HepG2 (cell line): ENCODE results near the gene ADIPOR2. TPM values are rescaled to one million over a fixed set of nuclear protein-coding genes. Genes with fewer than 3 reads are reported as not detected.

ENCODE experiments used
- CBX1 ChIP-seq: IDR thresholded peaks from one replicate; pipeline ENCODE4 v1.6.1; 2016; ENCODE audit warnings: antibody characterized with exemption, low read depth
- CREM ChIP-seq, 2 experiments: sonication (generic) in 1 of 2; formaldehyde crosslinking in 1 of 2; IDR thresholded peaks; 2 replicates each; pipeline versions ENCODE4 v1.4.0 to v1.6.1; 2016 to 2020; ENCODE audit warnings: antibody characterized with exemption in 1 of 2, mild to moderate bottlenecking in 1 of 2, missing genetic modification reagents in 1 of 2
- DMTF1 ChIP-seq: sonication (generic); formaldehyde crosslinking; IDR thresholded peaks from 2 replicates; pipeline ENCODE4 v1.4.0; 2020; ENCODE audit warnings: mild to moderate bottlenecking, missing genetic modification reagents
- EHMT2 ChIP-seq: fragments of 200-600 bp; sonication (generic); IDR thresholded peaks from 2 replicates; pipeline ENCODE4 v1.7.0; 2017; ENCODE audit warnings: antibody characterized with exemption, low read depth, low read length, borderline replicate concordance
- ISX ChIP-seq: sonication (generic); formaldehyde crosslinking; conservative IDR thresholded peaks from 2 replicates; pipeline ENCODE4 v1.5.0; 2020; ENCODE audit warnings: missing genetic modification reagents
- NFKBIZ ChIP-seq: IDR thresholded peaks from 2 replicates; pipeline ENCODE4 v1.6.1; 2018; ENCODE audit warnings: missing genetic modification reagents, missing compliant biosample characterization
- NFYB ChIP-seq: sonication (generic); formaldehyde crosslinking; IDR thresholded peaks from 2 replicates; pipeline ENCODE4 v1.4.0; 2020; ENCODE audit warnings: missing genetic modification reagents
- RFX1 ChIP-seq: fragments of 450-650 bp; IDR thresholded peaks from 2 replicates; pipeline ENCODE4 v1.6.1; 2017
- SIN3A ChIP-seq: IDR thresholded peaks from 2 replicates; pipeline ENCODE4 v1.6.1; 2011; ENCODE audit warnings: low read depth, mild to moderate bottlenecking, control low read depth, low read length, borderline replicate concordance
- TCF7 ChIP-seq: sonication (generic); IDR thresholded peaks from 2 replicates; pipeline ENCODE4 v1.6.1; 2016; ENCODE audit warnings: antibody characterized with exemption, low read depth
- ZBTB34 ChIP-seq: sonication (generic); formaldehyde crosslinking; IDR thresholded peaks from 2 replicates; pipeline ENCODE4 v1.8.0; 2022; ENCODE audit warnings: mild to moderate bottlenecking, missing genetic modification reagents
- ZC3H4 ChIP-seq: sonication (generic); formaldehyde crosslinking; IDR thresholded peaks from 2 replicates; pipeline ENCODE4 v1.4.0; 2020; ENCODE audit warnings: missing genetic modification reagents, borderline replicate concordance
- ZNF3 ChIP-seq: IDR thresholded peaks from 2 replicates; pipeline ENCODE4 v1.7.0; 2017; ENCODE audit warnings: inconsistent platforms
- ZNF30 ChIP-seq: sonication (generic); formaldehyde crosslinking; IDR thresholded peaks from 2 replicates; pipeline ENCODE4 v1.5.0; 2020; ENCODE audit warnings: mild to moderate bottlenecking, missing genetic modification reagents
- ZNF354B ChIP-seq: sonication (generic); formaldehyde crosslinking; IDR thresholded peaks from 2 replicates; pipeline ENCODE4 v1.8.0; 2022; ENCODE audit warnings: mild to moderate bottlenecking, missing genetic modification reagents
- ZNF660 ChIP-seq: sonication (generic); formaldehyde crosslinking; IDR thresholded peaks from 2 replicates; pipeline ENCODE4 v1.5.1; 2020; ENCODE audit warnings: mild to moderate bottlenecking, low read depth, missing genetic modification reagents, borderline replicate concordance
- ZNF775 ChIP-seq: sonication (generic); formaldehyde crosslinking; IDR thresholded peaks from 2 replicates; pipeline ENCODE4 v1.4.0; 2020; ENCODE audit warnings: missing genetic modification reagents, mild to moderate bottlenecking, moderate library complexity, borderline replicate concordance
- ZNF891 ChIP-seq: sonication (generic); formaldehyde crosslinking; IDR thresholded peaks from 2 replicates; pipeline ENCODE4 v1.5.0; 2020; ENCODE audit warnings: mild to moderate bottlenecking, missing genetic modification reagents
- polyA plus RNA-seq, 8 experiments: library from polyadenylated mRNA; depleted of rRNA in 3 of 8; stranded (reverse) in 7 of 8; unstranded in 1 of 8; fragments of >200 nt; fragmentation: Illumina TruSeq in 4 of 8; extraction: Trizol in 4 of 8; gene quantifications; 2 replicates each; pipeline versions ENCODE4 v1.2.1 to v1.2.3, GENCODE V29; 2011 to 2016; ENCODE audit warnings: low read depth in 4 of 8, missing spikeins in 1 of 8, mixed read lengths in 1 of 8; ENCODE audit not compliant: insufficient read depth in 1 of 8
- total RNA-seq, 5 experiments: library from RNA; depleted of rRNA; stranded (reverse); fragments of >200 nt; fragmentation: Illumina TruSeq; extraction: Trizol; gene quantifications; 2 replicates each; pipeline ENCODE4 v1.2.3, GENCODE V29; 2016; ENCODE audit warnings: low read depth in 1 of 5
- TF ChIP-seq, protein P1 (sequence below): sonication (generic); formaldehyde crosslinking; IDR thresholded peaks from 2 replicates; pipeline ENCODE4 v1.8.1; 2023; ENCODE audit warnings: mild to moderate bottlenecking, missing genetic modification reagents, borderline replicate concordance
- TF ChIP-seq, protein P2 (sequence below): sonication (generic); formaldehyde crosslinking; IDR thresholded peaks from 2 replicates; pipeline ENCODE4 v1.5.1; 2020; ENCODE audit warnings: mild to moderate bottlenecking, missing genetic modification reagents, moderate library complexity
- TF ChIP-seq, protein P3 (sequence below): sonication (generic); formaldehyde crosslinking; IDR thresholded peaks from 2 replicates; pipeline ENCODE4 v1.8.0; 2023; ENCODE audit warnings: mild to moderate bottlenecking, missing genetic modification reagents
- TF ChIP-seq, protein P4 (sequence below): sonication (generic); formaldehyde crosslinking; IDR thresholded peaks from 2 replicates; pipeline ENCODE4 v1.5.1; 2020; ENCODE audit warnings: missing genetic modification reagents, mild to moderate bottlenecking, borderline replicate concordance

Gene ADIPOR2
- total and polyA plus RNA-seq, 2 of the 13 experiments (the other 11 are each of a cell fraction or from before 2014, with no cell fraction given): 35.2 to 52.2 TPM

GRCh38 chr12:1661553-1662335 is 29.1 kb upstream of the ADIPOR2 start (continued):
- TF ChIP-seq, protein P1, sequence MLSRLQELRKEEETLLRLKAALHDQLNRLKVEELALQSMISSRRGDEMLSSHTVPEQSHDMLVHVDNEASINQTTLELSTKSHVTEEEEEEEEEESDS: no peak
- TF ChIP-seq NFKBIZ: no peak
- TF ChIP-seq ZNF30: no peak
- no peak for TF ChIP-seq NFYB (CRISPR knock-in tag)
- TF ChIP-seq ZNF891 (CRISPR knock-in tag): peak; percentile 25; the same call in 1 of the 2 replicates
- no peak for TF ChIP-seq TCF7
- TF ChIP-seq ZNF3: no peak
- TF ChIP-seq ZC3H4 (CRISPR knock-in tag): no peak
- TF ChIP-seq, protein P2, sequence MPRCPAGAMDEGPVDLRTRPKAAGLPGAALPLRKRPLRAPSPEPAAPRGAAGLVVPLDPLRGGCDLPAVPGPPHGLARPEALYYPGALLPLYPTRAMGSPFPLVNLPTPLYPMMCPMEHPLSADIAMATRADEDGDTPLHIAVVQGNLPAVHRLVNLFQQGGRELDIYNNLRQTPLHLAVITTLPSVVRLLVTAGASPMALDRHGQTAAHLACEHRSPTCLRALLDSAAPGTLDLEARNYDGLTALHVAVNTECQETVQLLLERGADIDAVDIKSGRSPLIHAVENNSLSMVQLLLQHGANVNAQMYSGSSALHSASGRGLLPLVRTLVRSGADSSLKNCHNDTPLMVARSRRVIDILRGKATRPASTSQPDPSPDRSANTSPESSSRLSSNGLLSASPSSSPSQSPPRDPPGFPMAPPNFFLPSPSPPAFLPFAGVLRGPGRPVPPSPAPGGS (CRISPR knock-in tag): no peak
- no peak for TF ChIP-seq CBX1
- no peak for TF ChIP-seq ZNF660 (CRISPR knock-in tag)
- TF ChIP-seq, protein P3, sequence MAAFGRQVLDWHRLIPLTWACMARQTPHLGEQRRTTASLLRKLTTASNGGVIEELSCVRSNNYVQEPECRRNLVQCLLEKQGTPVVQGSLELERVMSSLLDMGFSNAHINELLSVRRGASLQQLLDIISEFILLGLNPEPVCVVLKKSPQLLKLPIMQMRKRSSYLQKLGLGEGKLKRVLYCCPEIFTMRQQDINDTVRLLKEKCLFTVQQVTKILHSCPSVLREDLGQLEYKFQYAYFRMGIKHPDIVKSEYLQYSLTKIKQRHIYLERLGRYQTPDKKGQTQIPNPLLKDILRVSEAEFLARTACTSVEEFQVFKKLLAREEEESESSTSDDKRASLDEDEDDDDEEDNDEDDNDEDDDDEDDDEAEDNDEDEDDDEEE: no peak
- no peak for TF ChIP-seq EHMT2
- TF ChIP-seq ISX (CRISPR knock-in tag): no peak
- TF ChIP-seq ZBTB34: no peak
- TF ChIP-seq CREM (IDR thresholded peaks at IDR 0.05): no peak
- TF ChIP-seq CREM (CRISPR knock-in tag; IDR thresholded peaks at IDR 0.05): no peak
- TF ChIP-seq ZNF775 (CRISPR knock-in tag): no peak
- no peak for TF ChIP-seq ZNF354B
- TF ChIP-seq, protein P4, sequence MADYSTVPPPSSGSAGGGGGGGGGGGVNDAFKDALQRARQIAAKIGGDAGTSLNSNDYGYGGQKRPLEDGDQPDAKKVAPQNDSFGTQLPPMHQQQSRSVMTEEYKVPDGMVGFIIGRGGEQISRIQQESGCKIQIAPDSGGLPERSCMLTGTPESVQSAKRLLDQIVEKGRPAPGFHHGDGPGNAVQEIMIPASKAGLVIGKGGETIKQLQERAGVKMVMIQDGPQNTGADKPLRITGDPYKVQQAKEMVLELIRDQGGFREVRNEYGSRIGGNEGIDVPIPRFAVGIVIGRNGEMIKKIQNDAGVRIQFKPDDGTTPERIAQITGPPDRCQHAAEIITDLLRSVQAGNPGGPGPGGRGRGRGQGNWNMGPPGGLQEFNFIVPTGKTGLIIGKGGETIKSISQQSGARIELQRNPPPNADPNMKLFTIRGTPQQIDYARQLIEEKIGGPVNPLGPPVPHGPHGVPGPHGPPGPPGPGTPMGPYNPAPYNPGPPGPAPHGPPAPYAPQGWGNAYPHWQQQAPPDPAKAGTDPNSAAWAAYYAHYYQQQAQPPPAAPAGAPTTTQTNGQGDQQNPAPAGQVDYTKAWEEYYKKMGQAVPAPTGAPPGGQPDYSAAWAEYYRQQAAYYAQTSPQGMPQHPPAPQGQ (CRISPR knock-in tag): no peak
- TF ChIP-seq SIN3A: peak; percentile 75; the same call in 1 of the 2 replicates
- TF ChIP-seq DMTF1 (CRISPR knock-in tag): no peak
- TF ChIP-seq RFX1: no peak
